Heart left ventricle (tissue), 16 donors: ENCODE results near the gene RHO. TPM values are rescaled to one million over a fixed set of nuclear protein-coding genes. Genes with fewer than 3 reads are reported as not detected.

ENCODE experiments used
- ATAC-seq, 4 donors: fragments of 200-7000 bp; cut with Tn5 transposase; one replicate each; pipeline ENCODE4 v1.9.1; 2020 to 2022; ENCODE audit warnings: moderate library complexity in 4 of 4, mild to moderate bottlenecking in 3 of 4, moderate number of reproducible peaks in 1 of 4
- DNase-seq, 5 donors: peaks; one replicate each; pipeline ENCODE4 v3.0.0-alpha.2; 2020
- H3K27ac ChIP-seq, 12 donors: fragments of 200-600 bp; sonication (generic) in 4 of 12; one replicate each; pipeline versions ENCODE4 v1.5.0 to v1.8.0; 2016 to 2022; ENCODE audit warnings: mild to moderate bottlenecking in 2 of 12
- H3K27me3 ChIP-seq, 9 donors: fragments of 200-600 bp; sonication (generic) in 2 of 9; one replicate each; pipeline versions ENCODE4 v1.5.1 to v1.8.0; 2016 to 2022; ENCODE audit warnings: mild to moderate bottlenecking in 3 of 9
- H3K36me3 ChIP-seq, 9 donors: fragments of 200-600 bp; sonication (generic) in 2 of 9; one replicate each; pipeline versions ENCODE4 v1.5.0 to v1.8.0; 2018 to 2022; ENCODE audit warnings: mild to moderate bottlenecking in 2 of 9
- H3K4me1 ChIP-seq, 12 donors: fragments of 200-600 bp; sonication (generic) in 4 of 12; one replicate each; pipeline versions ENCODE4 v1.5.0 to v1.8.0; 2016 to 2022; ENCODE audit warnings: mild to moderate bottlenecking in 3 of 12
- H3K4me3 ChIP-seq, 12 donors: fragments of 200-600 bp; sonication (generic) in 4 of 12; one replicate each; pipeline versions ENCODE4 v1.5.0 to v1.8.0; 2017 to 2022; ENCODE audit warnings: mild to moderate bottlenecking in 9 of 12, moderate library complexity in 4 of 12
- H3K9me3 ChIP-seq, 12 donors: fragments of 200-600 bp; sonication (generic) in 4 of 12; one replicate each; pipeline versions ENCODE4 v1.5.0 to v1.8.0; 2016 to 2022; ENCODE audit warnings: mild to moderate bottlenecking in 1 of 12
- POLR2A ChIP-seq, 2 donors: fragments of 450-650 bp; IDR thresholded peaks; one replicate each; pipeline ENCODE4 v1.6.1; 2017; ENCODE audit warnings: antibody characterized with exemption in 2 of 2, mild to moderate bottlenecking in 2 of 2, moderate library complexity in 2 of 2
- WGBS, 4 donors: extraction: QIAGEN DNeasy Blood & Tissue Kit in 2 of 4; methylation state at CpG; one replicate each; pipeline versions ENCODE4 v1.1.5 to v1.1.7; 2013 to 2018; 5-methylcytosine and 5-hydroxymethylcytosine counted together
- intact Hi-C, 10 donors: fragments of 100-400 bp; cut with DNase I; formaldehyde crosslinking; loops; one replicate each; pipeline versions ENCODE4 v1.11.1 to v1.14.2; 2022
- polyA plus RNA-seq, 2 donors: library from polyadenylated mRNA; stranded (reverse); fragments of 200-250 nt; gene quantifications; one replicate each; pipeline ENCODE4 v1.2.3, GENCODE V29; 2013
- total RNA-seq, 9 donors: library from RNA; depleted of rRNA in 2 of 9; stranded (reverse); fragments of >200 nt in 2 of 9; fragmentation: NEBNext Ultra II Directional in 3 of 9; extraction: Animal tissue kit (Norgen Biotek cat#: 25700) in 3 of 9; gene quantifications; one replicate each; pipeline versions ENCODE4 v1.1.0 to v1.2.4, GENCODE V29; 2016 to 2023
- TF ChIP-seq, protein P1 (sequence below), 12 donors: fragments of 200-600 bp; sonication (generic) in 4 of 12; IDR thresholded peaks; one replicate each; pipeline versions ENCODE4 v1.5.0 to v1.8.0; 2018 to 2022; ENCODE audit warnings: antibody characterized with exemption in 12 of 12, mild to moderate bottlenecking in 5 of 12
- donor health status: ischemic (EF 13 %, LVEDD 7.1; RV severe dilation, severe dysfunction).
- donor health status: healthy with polysubstance abuse.
- donor health status: DM: no; HTN: yes; CAD: no.
- donor health status: DM: no; HTN: no; CAD: no.
- donor health status: ischemic (EF 25% LVEDD 6.9; RV normal size, moderate dysfunction).
- donor health status: ischemic (EF 25% LVEDD 5.7; RV mildly dilated, moderate dysfunction).
- donor health status: healthy.
- donor health status: DM: yes; HTN: yes; CAD: no.
- donor health status: ischemic (EF 35%, LVEDD 5.7; RV mildly dilated, moderate dysfunction).
- donor health status: nonischemic (EF 11% LVEDD 7.7; RV severe dilation, severe dysfunction).
- donor health status: DM: yes; HTN: yes; CAD: no.
- donor health status: PGD.
- donor health status: ischemic (EF 29% LVEDD 5.4; RV normal size, mild dysfunction).
- donor health status: nonischemic (EF 23%, LVEDD 6.1; RV moderate dilation, normal function).

RHO gene
- total and polyA plus RNA-seq, 11 donors = 0.08 TPM; not detected in 10

DNA sequence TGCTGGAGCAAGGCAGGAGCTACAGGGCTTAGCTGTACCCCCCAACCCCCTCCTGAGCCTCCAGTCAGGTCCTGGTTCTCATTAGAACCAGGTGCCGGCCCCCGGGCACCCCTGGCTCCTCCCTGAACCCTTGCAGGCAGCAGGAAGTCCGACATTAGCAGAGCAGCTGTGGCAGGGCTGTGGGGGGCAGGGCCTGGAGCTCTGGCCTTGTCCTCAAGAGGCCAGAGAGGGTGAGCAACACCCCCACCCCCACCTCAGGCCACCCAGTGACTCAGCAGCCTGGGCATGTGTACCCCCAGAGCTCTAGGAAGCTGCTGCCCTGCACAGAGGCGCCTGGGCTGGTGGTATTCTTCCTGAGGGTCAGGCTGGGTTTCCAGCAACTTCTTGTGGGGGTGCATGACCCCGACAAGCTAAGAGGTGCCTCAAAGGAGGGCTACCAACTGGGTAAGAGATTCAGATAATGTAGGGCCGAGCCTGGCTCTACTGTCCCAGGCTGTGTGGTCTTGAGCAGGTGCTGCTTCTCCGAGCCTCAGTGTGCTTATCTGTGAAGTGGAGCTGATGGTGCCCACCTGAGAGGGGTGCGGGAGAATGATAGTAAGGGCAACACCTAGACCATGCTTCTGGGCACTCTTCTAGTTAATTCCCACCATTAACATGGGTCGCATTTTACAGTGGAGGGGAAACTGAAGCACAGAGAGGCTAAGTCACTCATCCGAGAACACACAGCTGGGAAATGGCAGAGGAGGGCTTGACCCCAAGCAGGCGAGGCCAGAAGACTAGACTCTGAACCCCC is 30.5 kb downstream of the RHO start:
- TF ChIP-seq, protein P1, sequence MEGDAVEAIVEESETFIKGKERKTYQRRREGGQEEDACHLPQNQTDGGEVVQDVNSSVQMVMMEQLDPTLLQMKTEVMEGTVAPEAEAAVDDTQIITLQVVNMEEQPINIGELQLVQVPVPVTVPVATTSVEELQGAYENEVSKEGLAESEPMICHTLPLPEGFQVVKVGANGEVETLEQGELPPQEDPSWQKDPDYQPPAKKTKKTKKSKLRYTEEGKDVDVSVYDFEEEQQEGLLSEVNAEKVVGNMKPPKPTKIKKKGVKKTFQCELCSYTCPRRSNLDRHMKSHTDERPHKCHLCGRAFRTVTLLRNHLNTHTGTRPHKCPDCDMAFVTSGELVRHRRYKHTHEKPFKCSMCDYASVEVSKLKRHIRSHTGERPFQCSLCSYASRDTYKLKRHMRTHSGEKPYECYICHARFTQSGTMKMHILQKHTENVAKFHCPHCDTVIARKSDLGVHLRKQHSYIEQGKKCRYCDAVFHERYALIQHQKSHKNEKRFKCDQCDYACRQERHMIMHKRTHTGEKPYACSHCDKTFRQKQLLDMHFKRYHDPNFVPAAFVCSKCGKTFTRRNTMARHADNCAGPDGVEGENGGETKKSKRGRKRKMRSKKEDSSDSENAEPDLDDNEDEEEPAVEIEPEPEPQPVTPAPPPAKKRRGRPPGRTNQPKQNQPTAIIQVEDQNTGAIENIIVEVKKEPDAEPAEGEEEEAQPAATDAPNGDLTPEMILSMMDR (IDR thresholded peaks at IDR 0.05) = no peak
- Histone ChIP-seq H3K36me3 (peaks cover 0 to 94% (median 65%) of the 10 kb centered on the region in 9 donors), H3K4me1 (peaks cover 17 to 98% (median 76%) of the 10 kb centered on the region in 12 donors), H3K4me3 (no peak overlapping the region), H3K9me3 (no peaks in the 10 kb centered on the region), H3K27me3 (no peaks in the 10 kb centered on the region), H3K27ac (peak overlapping the region in 6 of 12 donors; percentile 10 to 80 (median 43))
- 82 to 91% (median 83%) methylated on average over 8 to 11 of the region's 11 CpGs for WGBS, 4 donors
- ATAC-seq = no peak
- DNase-seq = no peak
- intact Hi-C loops = loop anchor here in 2 of 10 donors (10.0 kb wide), 1 partner anchor 54 kb away; no protein-coding TSS in a partner anchor

DNA sequence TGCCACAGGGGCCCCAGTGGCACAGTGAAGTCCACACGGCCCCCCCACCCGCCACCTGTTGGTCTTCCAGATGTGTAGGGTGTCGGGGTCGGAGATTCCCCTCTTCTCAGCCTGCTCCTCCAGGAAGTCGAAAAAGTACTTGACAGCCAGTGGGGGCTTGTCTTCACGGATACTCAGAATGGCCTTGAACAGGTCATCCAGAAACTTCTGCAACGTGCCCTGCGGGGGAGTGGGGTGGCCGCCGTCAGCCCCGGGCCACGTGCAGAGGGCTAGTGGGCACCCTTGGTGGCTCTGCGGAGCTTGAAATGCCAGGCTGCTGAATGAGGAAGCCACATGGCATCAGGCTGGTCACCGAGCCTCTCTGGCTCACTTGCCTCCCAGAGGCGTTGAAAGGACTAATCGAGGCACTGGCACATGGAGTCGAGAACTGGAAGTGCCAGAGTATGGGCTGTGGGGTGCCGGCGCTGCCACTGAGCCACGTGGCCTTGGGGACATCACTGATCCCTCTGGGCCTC is 31.2 kb downstream of the RHO start:
- peaks cover 0 to 98% (median 65%) of the 10 kb centered on the region in 9 donors for H3K36me3 ChIP-seq
- H3K9me3 ChIP-seq = no peaks in the 10 kb centered on the region
- H3K4me1 ChIP-seq = peaks cover 16 to 98% (median 76%) of the 10 kb centered on the region in 12 donors
- no peak for ATAC-seq
- TF ChIP-seq, protein P1 (IDR thresholded peaks at IDR 0.05) = no peak
- TF ChIP-seq POLR2A (IDR thresholded peaks at IDR 0.05) = no peak
- peak in 1 of 5 donors; percentile 55 for DNase-seq
- peak overlapping the region in 8 of 12 donors; percentile 76 to 90 (median 79) for H3K27ac ChIP-seq
- intact Hi-C loops = loop anchor here in 9 of 10 donors (5.0 to 10.0 kb wide), 6 partner anchors 38 to 67 kb away; partner anchors contain the start of gene PLXND1 (in 1 of the 9)
- H3K27me3 ChIP-seq = no peaks in the 10 kb centered on the region
- no peak overlapping the region for H3K4me3 ChIP-seq
- WGBS, 4 donors = 78 to 89% (median 82%) methylated on average over 17 to 20 of the region's 20 CpGs

- intact Hi-C loops = loop anchor here in 8 of 10 donors (5.0 kb wide), 5 partner anchors 37 to 68 kb away; partner anchors contain the start of gene PLXND1 (in 1 of the 8)
Measured at GRCh38 chr3:129560269-129560787, 31.9 kb downstream of the RHO start.

More at GRCh38 chr3:129560269-129560787, 31.9 kb downstream of the RHO start:
- peak overlapping the region in 1 of 12 donors; percentile 8 for H3K4me3 ChIP-seq
- WGBS, 4 donors = 48 to 73% (median 69%) methylated on average over 8 to 16 of the region's 16 CpGs
- no peak for TF ChIP-seq POLR2A (IDR thresholded peaks at IDR 0.05)
- TF ChIP-seq, protein P1 (IDR thresholded peaks at IDR 0.05) = no peak
- peaks cover 19 to 99% (median 76%) of the 10 kb centered on the region in 12 donors for H3K4me1 ChIP-seq
- H3K36me3 ChIP-seq = peaks cover 0 to 99% (median 72%) of the 10 kb centered on the region in 9 donors
- H3K27me3 ChIP-seq = no peaks in the 10 kb centered on the region
- peak; percentile 53 to 77 (median 66) for DNase-seq
- peak overlapping the region; percentile 74 to 90 (median 80) for H3K27ac ChIP-seq
- ATAC-seq = no peak
- no peaks in the 10 kb centered on the region for H3K9me3 ChIP-seq
